Left lung (tissue), 10 donors: ENCODE data around the gene MLLT3. TPM values are rescaled to one million over a fixed set of nuclear protein-coding genes. Genes with fewer than 3 reads are reported as not detected.
A peak's percentile ranks its signal among the peaks of the same experiment; 100 is the strongest.

Source experiments
- ATAC-seq: fragments of 200-7000 bp; cut with Tn5 transposase; one replicate; pipeline ENCODE4 v1.9.1; 2020; ENCODE audit warnings: moderate library complexity
- DNase-seq, 4 donors: peaks; one replicate each; pipeline ENCODE4 v3.0.0-alpha.2; 2013 to 2020
- H3K27ac ChIP-seq, 2 donors: fragments of 200-600 bp; sonication (generic) in 1 of 2; one replicate each; pipeline versions ENCODE4 v1.5.0 to v1.8.0; 2020 to 2021
- H3K27me3 ChIP-seq, 2 donors: fragments of 200-600 bp; sonication (generic) in 1 of 2; one replicate each; pipeline versions ENCODE4 v1.5.0 to v1.8.0; 2020 to 2021
- H3K36me3 ChIP-seq, 2 donors: fragments of 200-600 bp; sonication (generic) in 1 of 2; one replicate each; pipeline versions ENCODE4 v1.5.0 to v1.8.0; 2020 to 2021
- H3K4me1 ChIP-seq, 2 donors: fragments of 200-600 bp; one replicate each; pipeline ENCODE4 v1.8.0; 2021
- H3K4me3 ChIP-seq, 2 donors: fragments of 200-600 bp; sonication (generic) in 1 of 2; one replicate each; pipeline versions ENCODE4 v1.5.0 to v1.8.0; 2020 to 2021; ENCODE audit warnings: mild to moderate bottlenecking in 1 of 2
- H3K9me3 ChIP-seq, 2 donors: fragments of 200-600 bp; sonication (generic) in 1 of 2; one replicate each; pipeline versions ENCODE4 v1.5.0 to v1.8.0; 2020 to 2021
- CTCF ChIP-seq, 2 donors: fragments of 200-600 bp; sonication (generic) in 1 of 2; IDR thresholded peaks; one replicate each; pipeline versions ENCODE4 v1.5.0 to v1.8.0; 2021; ENCODE audit warnings: antibody characterized with exemption in 2 of 2
- intact Hi-C, 2 donors: fragments of 100-400 bp; cut with DNase I; formaldehyde crosslinking; loops; one replicate each; pipeline versions ENCODE4 v1.11.2 to v1.14.2; 2022
- polyA plus RNA-seq, 6 donors: library from polyadenylated mRNA; unstranded; fragments of 120-200 nt; gene quantifications; one replicate each; pipeline ENCODE4 v1.2.1, GENCODE V29; 2013; ENCODE audit not compliant: insufficient read length in 6 of 6
- total RNA-seq, 2 donors: library from RNA; stranded (reverse); fragmentation: NEBNext Ultra II Directional; extraction: Animal tissue kit (Norgen Biotek cat#: 25700); gene quantifications; one replicate each; pipeline ENCODE4 v1.2.1, GENCODE V29; 2021
- donor health status: DM: no; HTN: yes; CAD: no.
- donor health status: DM: no; HTN: no; CAD: no.

Gene MLLT3
- total and polyA plus RNA-seq, 8 donors = 17.0 to 38.2 (median 32.5) TPM

GRCh38 chr9:20632705-20633104 lies 10.4 kb upstream of the MLLT3 start:
- Histone ChIP-seq H3K27ac (no peak overlapping the region), H3K27me3 (no peaks in the 10 kb centered on the region)

GRCh38 chr9:20630241-20630943 lies 8.1 kb upstream of the MLLT3 start:
- Histone ChIP-seq H3K27me3 (no peaks in the 10 kb centered on the region), H3K4me3 (no peak overlapping the region), H3K4me1 (no peaks in the 10 kb centered on the region), H3K27ac (no peak overlapping the region), H3K9me3 (no peaks in the 10 kb centered on the region), H3K36me3 (no peaks in the 10 kb centered on the region)
- ATAC-seq (no peak), DNase-seq (no peak)
- intact Hi-C loops = no loop called here
- TF ChIP-seq CTCF (IDR thresholded peaks at IDR 0.05) = no peak

More at GRCh38 chr9:20632705-20633104, 10.4 kb upstream of the MLLT3 start:
- TF ChIP-seq CTCF (IDR thresholded peaks at IDR 0.05) = no peak
- intact Hi-C loops = no loop called here
- Histone ChIP-seq H3K9me3 (no peaks in the 10 kb centered on the region), H3K4me1 (no peaks in the 10 kb centered on the region), H3K4me3 (no peak overlapping the region), H3K36me3 (no peaks in the 10 kb centered on the region)
- ATAC-seq = no peak
- no peak for DNase-seq

- no peaks in the 10 kb centered on the region for H3K9me3 ChIP-seq
- DNase-seq (no peak), ATAC-seq (no peak)
- intact Hi-C loops = loop anchor here in 1 of 2 donors (10.0 kb wide), 2 partner anchors 270 to 320 kb away; no protein-coding TSS in a partner anchor
- H3K36me3 ChIP-seq = no peaks in the 10 kb centered on the region
- H3K4me1 ChIP-seq = peaks cover under 1 to 31% of the 10 kb centered on the region in 2 donors
- H3K4me3 ChIP-seq = peak overlapping the region in 1 of 2 donors; percentile 78
- no peak overlapping the region for H3K27ac ChIP-seq
- peak in 1 of 2 donors; percentile 2 for TF ChIP-seq CTCF (IDR thresholded peaks at IDR 0.05)
- H3K27me3 ChIP-seq = peaks cover 0 to 9% of the 10 kb centered on the region in 2 donors
Observed at GRCh38 chr9:20625003-20625349, 2.7 kb upstream of the MLLT3 start.

GRCh38 chr9:20624201-20625002 lies 2.1 kb upstream of the MLLT3 start:
- Histone ChIP-seq H3K36me3 (no peaks in the 10 kb centered on the region), H3K27ac (peak overlapping the region in 1 of 2 donors; percentile 81), H3K4me3 (peak overlapping the region in 1 of 2 donors; percentile 78), H3K27me3 (peaks cover 0 to 9% of the 10 kb centered on the region in 2 donors), H3K4me1 (peaks cover 6 to 37% of the 10 kb centered on the region in 2 donors), H3K9me3 (no peaks in the 10 kb centered on the region)
- peak; percentile 57 to 58 for TF ChIP-seq CTCF (IDR thresholded peaks at IDR 0.05)
- intact Hi-C loops = loop anchor here in 1 of 2 donors (10.0 kb wide), 2 partner anchors 270 to 320 kb away; no protein-coding TSS in a partner anchor
- DNase-seq (peak in 3 of 4 donors; percentile 40 to 82 (median 71)), ATAC-seq (peak; percentile 24)

GRCh38 chr9:20623748-20624124 lies 1.4 kb upstream of the MLLT3 start:
- ATAC-seq (no peak), DNase-seq (no peak)
- Histone ChIP-seq H3K4me3 (peak overlapping the region; percentile 78 to 87), H3K4me1 (peaks cover 9 to 41% of the 10 kb centered on the region in 2 donors), H3K9me3 (no peaks in the 10 kb centered on the region), H3K36me3 (no peaks in the 10 kb centered on the region), H3K27me3 (peaks cover 0 to 9% of the 10 kb centered on the region in 2 donors), H3K27ac (peak overlapping the region in 1 of 2 donors; percentile 81)
- intact Hi-C loops = loop anchor here in 1 of 2 donors (10.0 kb wide), 2 partner anchors 269 to 321 kb away; no protein-coding TSS in a partner anchor
- no peak for TF ChIP-seq CTCF (IDR thresholded peaks at IDR 0.05)
